CD8-positive, alpha-beta memory T cell (primary cell): ENCODE results near the gene GPR157. TPM values are rescaled to one million over a fixed set of nuclear protein-coding genes. Genes with fewer than 3 reads are reported as not detected.

Experiments
- CTCF ChIA-PET: fragments of 350-600 bp; sonication (Branson Sonifier 250); formaldehyde crosslinking; loops from one replicate; lab custom pipeline; 2021; ENCODE audit warnings: antibody characterized with exemption; lab: Charles Lee
- POLR2A ChIA-PET: fragments of 350-600 bp; sonication (Branson Sonifier 250); formaldehyde crosslinking; loops from one replicate; lab custom pipeline; 2021; ENCODE audit warnings: antibody characterized with exemption; lab: Charles Lee
- DNase-seq, 5 donors: peaks; one replicate each; pipeline versions ENCODE4 v3.0.0 to v3.0.0-alpha.2; 2020 to 2022; ENCODE audit warnings: mixed read lengths in 1 of 5
- H3K27ac ChIP-seq: one replicate; pipeline ENCODE4 v1.7.0; 2013; ENCODE audit warnings: low read depth, mild to moderate bottlenecking, low read length, moderate library complexity
- H3K27me3 ChIP-seq: 2 replicates; pipeline ENCODE4 v1.7.0; 2013; ENCODE audit warnings: low read length, mild to moderate bottlenecking; ENCODE audit not compliant: insufficient read depth, poor library complexity, severe bottlenecking
- H3K36me3 ChIP-seq: 2 replicates; pipeline ENCODE4 v1.7.0; 2013; ENCODE audit warnings: mild to moderate bottlenecking, low read length, moderate library complexity; ENCODE audit not compliant: insufficient read depth
- H3K4me1 ChIP-seq: 2 replicates; pipeline ENCODE4 v1.7.0; 2013; ENCODE audit warnings: mild to moderate bottlenecking, low read length, moderate library complexity; ENCODE audit not compliant: insufficient read depth
- H3K4me3 ChIP-seq: 2 replicates; pipeline ENCODE4 v1.7.0; 2013; ENCODE audit warnings: mild to moderate bottlenecking, low read length
- H3K9me3 ChIP-seq: 2 replicates; pipeline ENCODE4 v1.7.0; 2013; ENCODE audit warnings: mild to moderate bottlenecking, low read length
- H3K27ac Mint-ChIP-seq, 8 donors: one replicate each; pipeline ENCODE4 v1.8.0; 2020 to 2021; ENCODE audit warnings: mixed read lengths in 8 of 8, mild to moderate bottlenecking in 6 of 8, inconsistent platforms in 3 of 8, moderate library complexity in 3 of 8
- H3K27me3 Mint-ChIP-seq, 2 donors: one replicate each; pipeline ENCODE4 v1.8.0; 2020 to 2021; ENCODE audit warnings: mixed read lengths in 2 of 2, mild to moderate bottlenecking in 1 of 2, moderate library complexity in 1 of 2
- H3K36me3 Mint-ChIP-seq, 3 donors: one replicate each; pipeline ENCODE4 v1.8.0; 2020 to 2021; ENCODE audit warnings: mixed read lengths in 3 of 3, inconsistent platforms in 1 of 3, mild to moderate bottlenecking in 1 of 3
- H3K4me1 Mint-ChIP-seq, 3 donors: one replicate each; pipeline ENCODE4 v1.8.0; 2020 to 2021; ENCODE audit warnings: mixed read lengths in 3 of 3, inconsistent platforms in 1 of 3, mild to moderate bottlenecking in 1 of 3
- H3K4me3 Mint-ChIP-seq, 7 donors: one replicate each; pipeline ENCODE4 v1.8.0; 2020 to 2021; ENCODE audit warnings: mixed read lengths in 7 of 7, mild to moderate bottlenecking in 6 of 7, moderate library complexity in 4 of 7, inconsistent platforms in 2 of 7
- H3K9me3 Mint-ChIP-seq, 5 donors: one replicate each; pipeline ENCODE4 v1.8.0; 2020 to 2022; ENCODE audit warnings: mixed read lengths in 5 of 5, mild to moderate bottlenecking in 3 of 5, moderate library complexity in 2 of 5, inconsistent platforms in 1 of 5
- polyA plus RNA-seq: library from polyadenylated mRNA; unstranded; fragments of 300-500 nt; fragmentation: Illumina TruSeq; gene quantifications from one replicate; pipeline ENCODE4 v1.2.3, GENCODE V29; 2021
- total RNA-seq, 2 experiments: library from RNA; stranded (reverse); gene quantifications; one replicate each; pipeline ENCODE4 v1.2.3, GENCODE V29; 2021

Gene GPR157
- total and polyA plus RNA-seq, 3 experiments from 2014 or later, result 3.0 to 4.7 (median 3.1) TPM

GRCh38 chr1:9081473-9081872 is 47.4 kb downstream of the GPR157 start:
- Histone ChIP-seq H3K36me3 (no peaks in the 10 kb centered on the region), H3K4me3 (no peak overlapping the region), H3K4me1 (peaks cover 6% of the 10 kb centered on the region), H3K27ac (no peak overlapping the region), H3K9me3 (no peaks in the 10 kb centered on the region), H3K27me3 (peaks cover 7% of the 10 kb centered on the region)
- POLR2A ChIA-PET, result no interaction called here
- no peak overlapping the region for H3K27ac Mint-ChIP-seq
- CTCF ChIA-PET, result interaction anchor here (1.3 kb wide), 1 partner anchor 12 kb away, joined by 3 read pairs; no protein-coding TSS in a partner anchor
- no peaks in the 10 kb centered on the region for H3K9me3 Mint-ChIP-seq
- H3K27me3 Mint-ChIP-seq, result peaks cover 16 to 19% of the 10 kb centered on the region in 2 donors
- peaks cover 6 to 24% (median 19%) of the 10 kb centered on the region in 3 donors for H3K4me1 Mint-ChIP-seq
- no peak overlapping the region for H3K4me3 Mint-ChIP-seq
- H3K36me3 Mint-ChIP-seq, result no peaks in the 10 kb centered on the region
- DNase-seq, result no peak

- Mint-ChIP-seq H3K4me3 (no peak overlapping the region), H3K36me3 (no peaks in the 10 kb centered on the region), H3K27me3 (peaks cover 13 to 24% of the 10 kb centered on the region in 2 donors), H3K4me1 (peaks cover 6 to 24% (median 23%) of the 10 kb centered on the region in 3 donors), H3K9me3 (no peaks in the 10 kb centered on the region), H3K27ac (no peak overlapping the region)
- Histone ChIP-seq H3K9me3 (no peaks in the 10 kb centered on the region), H3K36me3 (no peaks in the 10 kb centered on the region), H3K4me3 (no peak overlapping the region), H3K27me3 (peaks cover 7% of the 10 kb centered on the region), H3K27ac (no peak overlapping the region), H3K4me1 (peaks cover 6% of the 10 kb centered on the region)
- ChIA-PET POLR2A (no interaction called here), CTCF (no interaction called here)
- DNase-seq, result no peak
These were observed 48.1 kb downstream of the GPR157 start for GRCh38 chr1:9080705-9081291.

DNA sequence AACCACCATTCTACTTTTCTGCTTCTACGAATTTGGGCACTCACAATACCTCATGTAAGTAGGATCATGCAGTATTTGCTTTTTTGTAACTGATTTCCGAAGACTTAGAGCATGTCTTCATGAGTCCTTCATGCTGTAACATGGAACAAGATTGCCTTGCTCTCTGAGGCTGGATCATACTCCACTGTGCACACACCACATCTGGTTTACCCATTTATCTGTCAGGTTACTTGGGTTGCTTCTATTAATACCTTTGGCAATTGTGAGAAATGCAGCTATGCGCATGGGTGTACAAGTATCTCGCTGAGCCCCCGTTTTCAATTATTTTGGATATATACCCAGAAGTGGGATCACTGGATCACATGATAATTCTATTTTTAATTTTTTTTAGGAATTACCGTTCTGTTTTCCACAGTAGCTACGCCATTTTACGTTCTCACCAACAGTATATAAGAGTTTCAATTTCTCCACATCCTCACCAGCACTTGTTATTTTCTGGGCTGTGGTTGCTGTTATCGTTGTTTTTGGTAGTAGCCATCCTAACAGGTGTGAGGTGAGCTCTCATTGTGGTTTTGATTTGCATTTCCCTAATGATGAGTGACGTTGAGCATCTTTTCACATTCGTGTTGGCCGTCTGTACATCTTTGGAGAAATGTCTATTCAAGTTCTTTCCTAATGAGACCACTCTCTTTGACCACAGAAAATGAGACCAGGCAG is 48.8 kb downstream of the GPR157 start:
- H3K4me3 Mint-ChIP-seq, result peak overlapping the region in 1 of 7 donors; percentile 53
- ChIA-PET POLR2A (no interaction called here), CTCF (no interaction called here)
- no peaks in the 10 kb centered on the region for H3K9me3 Mint-ChIP-seq
- Histone ChIP-seq H3K27me3 (peaks cover 7% of the 10 kb centered on the region), H3K27ac (no peak overlapping the region), H3K4me3 (no peak overlapping the region), H3K36me3 (no peaks in the 10 kb centered on the region), H3K9me3 (no peaks in the 10 kb centered on the region), H3K4me1 (peaks cover 6% of the 10 kb centered on the region)
- H3K36me3 Mint-ChIP-seq, result no peaks in the 10 kb centered on the region
- DNase-seq, result no peak
- H3K27ac Mint-ChIP-seq, result no peak overlapping the region
- peaks cover 9 to 27% (median 27%) of the 10 kb centered on the region in 3 donors for H3K4me1 Mint-ChIP-seq
- H3K27me3 Mint-ChIP-seq, result peaks cover 14 to 28% of the 10 kb centered on the region in 2 donors

- Histone ChIP-seq H3K27me3 (peaks cover 7% of the 10 kb centered on the region), H3K4me1 (peaks cover 6% of the 10 kb centered on the region), H3K9me3 (no peaks in the 10 kb centered on the region), H3K4me3 (no peak overlapping the region), H3K27ac (no peak overlapping the region), H3K36me3 (no peaks in the 10 kb centered on the region)
- H3K4me1 Mint-ChIP-seq, result peaks cover 10 to 32% (median 29%) of the 10 kb centered on the region in 3 donors
- H3K36me3 Mint-ChIP-seq, result no peaks in the 10 kb centered on the region
- H3K27me3 Mint-ChIP-seq, result peaks cover 11 to 38% of the 10 kb centered on the region in 2 donors
- H3K4me3 Mint-ChIP-seq, result peak overlapping the region in 1 of 7 donors; percentile 14
- peak overlapping the region in 1 of 8 donors; percentile 1 for H3K27ac Mint-ChIP-seq
- DNase-seq, result no peak
- ChIA-PET CTCF (no interaction called here), POLR2A (no interaction called here)
- H3K9me3 Mint-ChIP-seq, result no peaks in the 10 kb centered on the region
These were observed 50.0 kb downstream of the GPR157 start for GRCh38 chr1:9078752-9079500.

DNA sequence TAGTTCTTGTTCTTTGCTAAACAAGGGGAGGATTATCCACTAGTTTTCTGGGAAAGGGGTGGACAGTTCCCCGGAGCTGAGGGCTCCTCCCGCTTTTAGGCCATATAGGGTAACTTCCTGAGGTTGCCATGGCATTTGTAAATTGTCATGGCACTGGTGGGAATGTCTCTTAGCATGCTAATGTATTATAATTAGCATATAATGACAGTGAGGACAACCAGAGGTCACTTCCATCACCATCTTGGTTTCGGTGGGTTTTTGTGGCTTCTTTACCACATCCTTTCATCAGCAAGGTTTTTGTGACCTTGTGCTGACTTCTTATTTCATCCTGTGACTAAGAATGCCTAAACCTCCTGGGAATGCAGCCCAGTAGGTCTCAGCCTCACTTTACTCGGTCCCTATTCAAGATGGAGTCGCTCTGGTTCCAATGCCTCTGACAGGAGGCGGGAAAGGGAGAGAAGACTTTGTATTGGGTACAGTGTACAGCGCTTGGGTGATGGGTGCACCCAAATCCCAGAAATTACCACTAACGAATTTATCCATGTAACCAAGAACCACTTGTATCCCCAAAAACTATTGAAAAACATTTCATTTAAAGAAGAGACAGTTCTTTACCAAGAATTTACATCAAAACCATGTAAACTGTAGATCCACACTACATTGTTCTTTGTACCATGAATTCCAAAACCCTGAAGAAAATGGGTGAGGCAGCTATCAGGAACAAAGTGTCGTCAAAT is 50.7 kb downstream of the GPR157 start:
- peaks cover 10 to 31% (median 29%) of the 10 kb centered on the region in 3 donors for H3K4me1 Mint-ChIP-seq
- H3K4me3 ChIP-seq, result no peak overlapping the region
- no peaks in the 10 kb centered on the region for H3K9me3 Mint-ChIP-seq
- no peaks in the 10 kb centered on the region for H3K9me3 ChIP-seq
- ChIA-PET CTCF (no interaction called here), POLR2A (no interaction called here)
- H3K36me3 ChIP-seq, result no peaks in the 10 kb centered on the region
- H3K27me3 ChIP-seq, result peaks cover 7% of the 10 kb centered on the region
- DNase-seq, result no peak
- no peak overlapping the region for H3K27ac ChIP-seq
- peaks cover 6% of the 10 kb centered on the region for H3K4me1 ChIP-seq
- H3K4me3 Mint-ChIP-seq, result peak overlapping the region in 1 of 7 donors; percentile 23
- no peaks in the 10 kb centered on the region for H3K36me3 Mint-ChIP-seq
- H3K27me3 Mint-ChIP-seq, result peaks cover 11 to 41% of the 10 kb centered on the region in 2 donors
- H3K27ac Mint-ChIP-seq, result peak overlapping the region in 1 of 8 donors; percentile 24

DNA sequence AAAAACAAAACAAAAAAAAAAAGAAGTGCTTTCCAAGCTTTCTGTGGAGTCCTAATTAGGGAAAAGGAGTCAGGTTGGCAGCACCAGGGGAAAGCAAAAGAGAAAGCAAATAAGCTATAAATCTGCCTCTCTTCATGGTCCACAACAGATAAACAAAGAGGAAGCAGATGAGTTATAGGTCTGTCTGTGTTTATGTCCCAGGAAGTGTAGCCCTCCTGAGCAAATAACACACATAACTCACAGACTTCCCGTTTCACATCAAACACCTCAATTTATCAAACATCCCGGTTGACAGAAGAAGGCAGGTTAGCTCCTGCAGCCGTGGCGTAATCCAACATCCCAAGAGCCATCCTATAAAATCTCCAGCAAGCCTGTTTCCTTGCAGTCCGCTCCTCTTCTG is 53.9 kb downstream of the GPR157 start:
- H3K36me3 Mint-ChIP-seq, result no peaks in the 10 kb centered on the region
- H3K27ac Mint-ChIP-seq, result no peak overlapping the region
- POLR2A ChIA-PET, result no interaction called here
- Histone ChIP-seq H3K4me1 (peaks cover 6% of the 10 kb centered on the region), H3K27me3 (peaks cover 7% of the 10 kb centered on the region), H3K9me3 (no peaks in the 10 kb centered on the region), H3K4me3 (no peak overlapping the region), H3K27ac (no peak overlapping the region), H3K36me3 (no peaks in the 10 kb centered on the region)
- peaks cover 12 to 47% of the 10 kb centered on the region in 2 donors for H3K27me3 Mint-ChIP-seq
- no peaks in the 10 kb centered on the region for H3K9me3 Mint-ChIP-seq
- CTCF ChIA-PET, result no interaction called here
- peaks cover 10 to 24% (median 22%) of the 10 kb centered on the region in 3 donors for H3K4me1 Mint-ChIP-seq
- no peak overlapping the region for H3K4me3 Mint-ChIP-seq
- no peak for DNase-seq

DNA sequence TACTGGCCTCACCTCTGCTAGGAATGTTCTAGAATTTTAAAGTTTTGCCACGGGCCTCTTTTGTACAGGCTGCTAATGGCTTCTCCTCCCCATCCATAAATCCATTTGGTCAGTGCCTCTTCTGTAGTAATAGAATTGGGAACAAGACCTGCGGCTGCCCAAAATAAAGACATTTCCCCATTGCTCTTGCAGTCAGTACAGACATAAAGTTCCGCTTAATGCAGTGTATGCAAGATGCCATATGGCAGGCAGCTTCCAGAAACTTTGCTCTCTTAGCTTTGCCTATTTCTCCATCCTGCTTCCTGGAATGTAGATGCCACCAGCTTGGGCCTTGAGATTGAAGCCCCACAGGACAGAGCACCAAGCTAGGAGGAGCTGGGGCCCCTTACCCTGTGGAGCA is 55.8 kb downstream of the GPR157 start:
- Histone ChIP-seq H3K9me3 (no peaks in the 10 kb centered on the region), H3K27ac (no peak overlapping the region), H3K27me3 (peaks cover 3% of the 10 kb centered on the region), H3K36me3 (no peaks in the 10 kb centered on the region), H3K4me3 (no peak overlapping the region), H3K4me1 (no peaks in the 10 kb centered on the region)
- ChIA-PET POLR2A (no interaction called here), CTCF (no interaction called here)
- Mint-ChIP-seq H3K27me3 (peaks cover 11 to 45% of the 10 kb centered on the region in 2 donors), H3K36me3 (no peaks in the 10 kb centered on the region), H3K27ac (no peak overlapping the region), H3K4me3 (no peak overlapping the region), H3K4me1 (peaks cover 4 to 14% (median 7%) of the 10 kb centered on the region in 3 donors), H3K9me3 (no peaks in the 10 kb centered on the region)
- DNase-seq, result no peak
